GM23338 (cell line): Measurements from ENCODE around the gene NUBPL.

Source experiments
- CREB1 ChIP-seq: fragments of 250-450 bp; sonication (Bioruptor Pico); IDR thresholded peaks from 2 replicates; pipeline ENCODE4 v1.5.0; 2020; ENCODE audit warnings: low read depth, mild to moderate bottlenecking, moderate library complexity
- CTCF ChIP-seq, 2 experiments: fragments of 200-600 bp in 1 of 2; sonication (generic) in 1 of 2; conservative IDR thresholded peaks; 2 replicates each; pipeline versions ENCODE4 v1.5.1 to v1.6.1; 2016 to 2017; ENCODE audit warnings: antibody characterized with exemption in 2 of 2, low read depth in 2 of 2, mild to moderate bottlenecking in 2 of 2, moderate library complexity in 1 of 2
- ETS1 ChIP-seq: IDR thresholded peaks from 2 replicates; pipeline ENCODE4 v1.6.1; 2016; ENCODE audit warnings: antibody characterized with exemption
- EZH2 ChIP-seq: fragments of 200-600 bp; sonication (generic); IDR thresholded peaks from one replicate; pipeline ENCODE4 v1.8.0; 2017; ENCODE audit warnings: antibody characterized with exemption, mild to moderate bottlenecking, low read depth; ENCODE audit not compliant: unreplicated experiment
- EZH2phosphoT487 ChIP-seq: fragments of 200-600 bp; sonication (generic); IDR thresholded peaks from one replicate; pipeline ENCODE4 v1.8.1; 2018; ENCODE audit warnings: antibody characterized with exemption; ENCODE audit not compliant: unreplicated experiment
- JUNB ChIP-seq: IDR thresholded peaks from one replicate; pipeline ENCODE4 v1.6.1; 2016; ENCODE audit warnings: antibody characterized with exemption; ENCODE audit not compliant: unreplicated experiment
- NANOG ChIP-seq: IDR thresholded peaks from 2 replicates; pipeline ENCODE4 v1.6.1; 2016; ENCODE audit warnings: antibody characterized with exemption, borderline replicate concordance
- POLR2AphosphoS5 ChIP-seq: IDR thresholded peaks from 2 replicates; pipeline ENCODE4 v1.6.1; 2016; ENCODE audit warnings: antibody characterized with exemption, low read depth
- REST ChIP-seq: IDR thresholded peaks from one replicate; pipeline ENCODE4 v1.6.1; 2018; ENCODE audit warnings: antibody characterized with exemption; ENCODE audit not compliant: unreplicated experiment
- ZNF114 ChIP-seq: fragments of 250-450 bp; sonication (Bioruptor Pico); IDR thresholded peaks from 2 replicates; pipeline ENCODE4 v1.5.0; 2020; ENCODE audit warnings: mild to moderate bottlenecking, moderate library complexity
- ZNF331 ChIP-seq: fragments of 250-450 bp; sonication (Bioruptor Pico); IDR thresholded peaks from 2 replicates; pipeline ENCODE4 v1.5.0; 2020; ENCODE audit warnings: low read depth, mild to moderate bottlenecking, moderate library complexity
- ZNF462 ChIP-seq: fragments of 250-450 bp; sonication (Bioruptor Pico); IDR thresholded peaks from 2 replicates; pipeline ENCODE4 v1.5.0; 2020; ENCODE audit warnings: mild to moderate bottlenecking, moderate library complexity

GRCh38 chr14:31702130-31702529 is 140.9 kb downstream of the NUBPL start:
- no peak for TF ChIP-seq CTCF (conservative IDR thresholded peaks at IDR 0.05; ENCODE audit: low read depth in 2 of 2)
- TF ChIP-seq EZH2 = no peak
- no peak for TF ChIP-seq POLR2AphosphoS5
- no peak for TF ChIP-seq EZH2phosphoT487
- no peak for TF ChIP-seq JUNB
- no peak for TF ChIP-seq ETS1
- no peak for TF ChIP-seq REST
- no peak for TF ChIP-seq ZNF114
- TF ChIP-seq CREB1 (CRISPR knock-in tag) = no peak
- no peak for TF ChIP-seq NANOG
- TF ChIP-seq ZNF331 = no peak
- no peak for TF ChIP-seq ZNF462 (CRISPR knock-in tag)
